Stimulated activated CD8-positive, alpha-beta memory T cell treated with anti-CD3 and anti-CD28 coated beads, Interleukin-12 subunit alpha, Interleukin-12 subunit beta, amount 100 ng/mL, for 24 hours (primary cell): ENCODE results near the gene MYRIP.
"Not testable (repeated sequence)": the region's sequence is repeated elsewhere in the genome, so short reads cannot be mapped to it uniquely, and the experiment has no call there.

ENCODE experiments used
- DNase-seq: peaks from one replicate; pipeline ENCODE4 v3.0.0-alpha.2; 2020; ENCODE audit errors: extremely low read depth

The MYRIP gene

GRCh38 chr3:40283057-40283456, 473.6 kb downstream of the MYRIP start:
- DNase-seq, result not testable (repeated sequence)

- no peak for DNase-seq
These were observed 477.8 kb downstream of the MYRIP start for GRCh38 chr3:40287248-40287647.

GRCh38 chr3:40290396-40290795, 481.0 kb downstream of the MYRIP start:
- DNase-seq, result no peak

GRCh38 chr3:40291471-40291870, 482.1 kb downstream of the MYRIP start:
- no peak for DNase-seq

GRCh38 chr3:40292637-40293349, 483.4 kb downstream of the MYRIP start:
- DNase-seq, result no peak

GRCh38 chr3:40294434-40294833, 485.0 kb downstream of the MYRIP start:
- DNase-seq, result no peak

GRCh38 chr3:40298075-40298474, 488.7 kb downstream of the MYRIP start:
- DNase-seq, result no peak

- DNase-seq, result no peak
These were observed 489.8 kb downstream of the MYRIP start for GRCh38 chr3:40299130-40299720.

GRCh38 chr3:40299721-40300335, 490.4 kb downstream of the MYRIP start:
- DNase-seq, result no peak

GRCh38 chr3:40302784-40303183, 493.4 kb downstream of the MYRIP start:
- no peak for DNase-seq

- no peak for DNase-seq
These were observed 494.9 kb downstream of the MYRIP start for GRCh38 chr3:40304352-40304751.

- DNase-seq, result no peak
These were observed 496.9 kb downstream of the MYRIP start for GRCh38 chr3:40306336-40306735.

- DNase-seq, result no peak
These were observed 497.8 kb downstream of the MYRIP start for GRCh38 chr3:40307176-40307575.

- DNase-seq, result no peak
These were observed 499.5 kb downstream of the MYRIP start for GRCh38 chr3:40308725-40309417.

GRCh38 chr3:40309418-40309924, 500.1 kb downstream of the MYRIP start, which contains the start of gene EIF1B:
Gene EIF1B, plus strand, starts transcription at chr3:40309707. Its CDS starts 235 bp downstream, at chr3:40309942.
- peak; percentile 94 for DNase-seq
